CD4-positive, alpha-beta memory T cell (primary cell): ENCODE data around the gene TSC22D3. TPM values are rescaled to one million over a fixed set of nuclear protein-coding genes. Genes with fewer than 3 reads are reported as not detected.

Experiments
- CTCF ChIA-PET: fragments of 350-600 bp; sonication (Branson Sonifier 250); formaldehyde crosslinking; loops from one replicate; lab custom pipeline; 2021; ENCODE audit warnings: inconsistent platforms; ENCODE audit not compliant: partially characterized antibody; lab: Charles Lee
- POLR2A ChIA-PET: fragments of 350-600 bp; sonication (Branson Sonifier 250); formaldehyde crosslinking; loops from one replicate; lab custom pipeline; 2021; ENCODE audit not compliant: partially characterized antibody; lab: Charles Lee
- DNase-seq, 5 donors: peaks; one replicate each; pipeline versions ENCODE4 v3.0.0 to v3.0.0-alpha.2; 2020 to 2022; ENCODE audit warnings: mixed read lengths in 1 of 5
- H3K27ac ChIP-seq: one replicate; pipeline ENCODE4 v1.7.0; 2013; ENCODE audit warnings: low read depth, low read length
- H3K27me3 ChIP-seq: 2 replicates; pipeline ENCODE4 v1.7.0; 2013; ENCODE audit warnings: mild to moderate bottlenecking, low read length, moderate library complexity; ENCODE audit not compliant: insufficient read depth
- H3K36me3 ChIP-seq: 2 replicates; pipeline ENCODE4 v1.7.0; 2013; ENCODE audit warnings: mild to moderate bottlenecking, low read length, moderate library complexity; ENCODE audit not compliant: insufficient read depth
- H3K4me1 ChIP-seq: 2 replicates; pipeline ENCODE4 v1.7.0; 2013; ENCODE audit warnings: mild to moderate bottlenecking, low read length, moderate library complexity; ENCODE audit not compliant: insufficient read depth
- H3K4me3 ChIP-seq, 2 donors: one replicate each; pipeline ENCODE4 v1.7.0; 2013; ENCODE audit warnings: low read length in 2 of 2, mild to moderate bottlenecking in 1 of 2
- H3K9me3 ChIP-seq, 2 donors: one replicate each; pipeline ENCODE4 v1.7.0; 2013; ENCODE audit warnings: low read length in 2 of 2, control low read depth in 1 of 2; ENCODE audit not compliant: control insufficient read depth in 1 of 2
- H3K27ac Mint-ChIP-seq, 7 donors: one replicate each; pipeline ENCODE4 v1.8.0; 2020 to 2021; ENCODE audit warnings: mixed read lengths in 7 of 7, mild to moderate bottlenecking in 6 of 7, inconsistent platforms in 3 of 7, moderate library complexity in 3 of 7
- H3K27me3 Mint-ChIP-seq, 2 donors: one replicate each; pipeline ENCODE4 v1.8.0; 2020 to 2021; ENCODE audit warnings: mixed read lengths in 2 of 2
- H3K36me3 Mint-ChIP-seq, 2 donors: one replicate each; pipeline ENCODE4 v1.8.0; 2020 to 2021; ENCODE audit warnings: mixed read lengths in 2 of 2, inconsistent platforms in 1 of 2, mild to moderate bottlenecking in 1 of 2
- H3K4me1 Mint-ChIP-seq, 4 donors: one replicate each; pipeline ENCODE4 v1.8.0; 2020 to 2021; ENCODE audit warnings: mixed read lengths in 4 of 4, mild to moderate bottlenecking in 1 of 4
- H3K4me3 Mint-ChIP-seq, 8 donors: one replicate each; pipeline ENCODE4 v1.8.0; 2020 to 2021; ENCODE audit warnings: mixed read lengths in 8 of 8, mild to moderate bottlenecking in 7 of 8, moderate library complexity in 6 of 8, inconsistent platforms in 3 of 8
- H3K9me3 Mint-ChIP-seq, 8 donors: one replicate each; pipeline ENCODE4 v1.8.0; 2020 to 2021; ENCODE audit warnings: mixed read lengths in 8 of 8, mild to moderate bottlenecking in 5 of 8, inconsistent platforms in 3 of 8, moderate library complexity in 1 of 8
- intact Hi-C: fragments of 100-400 bp; cut with micrococcal nuclease; formaldehyde crosslinking; loops from one replicate; pipeline ENCODE4 v1.15.1; 2023
- polyA plus RNA-seq, 2 donors: library from polyadenylated mRNA; unstranded; fragments of 300-500 nt; fragmentation: Illumina TruSeq; gene quantifications; one replicate each; pipeline ENCODE4 v1.2.3, GENCODE V29; 2021
- total RNA-seq, 2 experiments: library from RNA; stranded (reverse); gene quantifications; one replicate each; pipeline ENCODE4 v1.2.3, GENCODE V29; 2021

Gene TSC22D3
- total and polyA plus RNA-seq, 4 experiments from 2014 or later: 195 to 1,424 (median 481) TPM

GRCh38 chrX:107742700-107743191 is 32.8 kb downstream of the TSC22D3 start:
- peaks cover 23 to 49% (median 33%) of the 10 kb centered on the region in 4 donors for H3K4me1 Mint-ChIP-seq
- H3K9me3 Mint-ChIP-seq: peaks cover 0 to 9% (median 0%) of the 10 kb centered on the region in 8 donors
- Histone ChIP-seq H3K27me3 (no peaks in the 10 kb centered on the region), H3K9me3 (no peaks in the 10 kb centered on the region), H3K36me3 (no peaks in the 10 kb centered on the region), H3K4me3 (peak overlapping the region in 1 of 2 donors; percentile 17), H3K4me1 (peaks cover 48% of the 10 kb centered on the region), H3K27ac (peak overlapping the region; percentile 52)
- DNase-seq: peak in 1 of 5 donors; percentile 36
- ChIA-PET CTCF (interaction anchor here (1.5 to 2.9 kb wide), 5 partner anchors 33 to 83 kb away, joined by 3 to 23 read pairs (median 9); partner anchors contain the start of genes NCBP2L and TSC22D3), POLR2A (interaction anchor here (0.6 to 7.5 kb wide), 18 partner anchors 9 to 114 kb away, joined by 3 to 210 read pairs (median 10); partner anchors contain the start of genes NCBP2L, PRPS1 and TSC22D3)
- peak overlapping the region; percentile 80 to 95 (median 85) for H3K4me3 Mint-ChIP-seq
- peaks cover 0 to 4% of the 10 kb centered on the region in 2 donors for H3K27me3 Mint-ChIP-seq
- intact Hi-C loops: loop anchor here (1.0 kb wide), 5 partner anchors 25 to 113 kb away; partner anchors contain the start of gene NCBP2L
- H3K36me3 Mint-ChIP-seq: peaks cover 0 to 7% of the 10 kb centered on the region in 2 donors
- H3K27ac Mint-ChIP-seq: peak overlapping the region; percentile 95 to 100 (median 98)

GRCh38 chrX:107741404-107741790 is 34.2 kb downstream of the TSC22D3 start:
- H3K9me3 ChIP-seq: no peaks in the 10 kb centered on the region
- Mint-ChIP-seq H3K4me3 (peak overlapping the region; percentile 64 to 95 (median 85)), H3K36me3 (peaks cover 0 to 7% of the 10 kb centered on the region in 2 donors), H3K4me1 (peaks cover 23 to 49% (median 33%) of the 10 kb centered on the region in 4 donors), H3K27ac (peak overlapping the region; percentile 95 to 100 (median 98)), H3K9me3 (peaks cover 0 to 9% (median 0%) of the 10 kb centered on the region in 8 donors), H3K27me3 (peaks cover 0 to 4% of the 10 kb centered on the region in 2 donors)
- intact Hi-C loops: no loop called here
- H3K27me3 ChIP-seq: no peaks in the 10 kb centered on the region
- CTCF ChIA-PET: interaction anchor here (0.6 to 2.9 kb wide), 10 partner anchors 22 to 110 kb away, joined by 3 to 23 read pairs (median 6); partner anchors contain the start of genes NCBP2L and TSC22D3
- peak overlapping the region; percentile 52 for H3K27ac ChIP-seq
- peaks cover 48% of the 10 kb centered on the region for H3K4me1 ChIP-seq
- POLR2A ChIA-PET: interaction anchor here (0.8 to 7.5 kb wide), 20 partner anchors 9 to 277 kb away, joined by 3 to 210 read pairs (median 6); partner anchors contain the start of genes MID2, NCBP2L, PRPS1 and TSC22D3
- H3K36me3 ChIP-seq: no peaks in the 10 kb centered on the region
- peak overlapping the region in 1 of 2 donors; percentile 41 for H3K4me3 ChIP-seq
- DNase-seq: peak in 1 of 5 donors; percentile 43

GRCh38 chrX:107739541-107739940 is 36.0 kb downstream of the TSC22D3 start:
- Histone ChIP-seq H3K36me3 (no peaks in the 10 kb centered on the region), H3K27ac (no peak overlapping the region), H3K27me3 (no peaks in the 10 kb centered on the region), H3K4me3 (no peak overlapping the region), H3K4me1 (peaks cover 48% of the 10 kb centered on the region), H3K9me3 (no peaks in the 10 kb centered on the region)
- CTCF ChIA-PET: interaction anchor here (0.7 to 2.9 kb wide), 4 partner anchors 20 to 79 kb away, joined by 3 to 20 read pairs (median 10); no protein-coding TSS in a partner anchor
- DNase-seq: no peak
- Mint-ChIP-seq H3K27ac (peak overlapping the region; percentile 72 to 100 (median 86)), H3K9me3 (peaks cover 0 to 9% (median 0%) of the 10 kb centered on the region in 8 donors), H3K4me1 (peaks cover 21 to 46% (median 32%) of the 10 kb centered on the region in 4 donors), H3K4me3 (peak overlapping the region in 3 of 8 donors; percentile 16 to 52 (median 29)), H3K27me3 (peaks cover 0 to 4% of the 10 kb centered on the region in 2 donors), H3K36me3 (peaks cover 0 to 7% of the 10 kb centered on the region in 2 donors)
- intact Hi-C loops: no loop called here
- POLR2A ChIA-PET: interaction anchor here (1.2 to 7.5 kb wide), 4 partner anchors 24 to 64 kb away, joined by 4 to 210 read pairs (median 94); partner anchors contain the start of genes NCBP2L and TSC22D3

GRCh38 chrX:107738768-107739167 is 36.8 kb downstream of the TSC22D3 start:
- Mint-ChIP-seq H3K27me3 (peaks cover 0 to 4% of the 10 kb centered on the region in 2 donors), H3K36me3 (peaks cover 0 to 7% of the 10 kb centered on the region in 2 donors), H3K9me3 (peaks cover 0 to 9% (median 0%) of the 10 kb centered on the region in 8 donors), H3K27ac (peak overlapping the region in 2 of 7 donors; percentile 74 to 95), H3K4me1 (peaks cover 21 to 44% (median 31%) of the 10 kb centered on the region in 4 donors), H3K4me3 (peak overlapping the region in 1 of 8 donors; percentile 35)
- no peaks in the 10 kb centered on the region for H3K9me3 ChIP-seq
- H3K27ac ChIP-seq: no peak overlapping the region
- no peak for DNase-seq
- no peak overlapping the region for H3K4me3 ChIP-seq
- peaks cover 46% of the 10 kb centered on the region for H3K4me1 ChIP-seq
- POLR2A ChIA-PET: interaction anchor here (1.2 to 7.5 kb wide), 3 partner anchors 24 to 63 kb away, joined by 4 to 210 read pairs (median 142); partner anchors contain the start of gene NCBP2L
- H3K27me3 ChIP-seq: no peaks in the 10 kb centered on the region
- CTCF ChIA-PET: interaction anchor here (0.9 to 3.3 kb wide), 5 partner anchors 18 to 79 kb away, joined by 3 to 19 read pairs (median 4); partner anchors contain the start of gene NCBP2L
- intact Hi-C loops: no loop called here
- H3K36me3 ChIP-seq: no peaks in the 10 kb centered on the region

GRCh38 chrX:107738272-107738671 is 37.3 kb downstream of the TSC22D3 start:
- no peak overlapping the region for H3K4me3 Mint-ChIP-seq
- peaks cover 41% of the 10 kb centered on the region for H3K4me1 ChIP-seq
- no peaks in the 10 kb centered on the region for H3K36me3 ChIP-seq
- no peaks in the 10 kb centered on the region for H3K9me3 ChIP-seq
- POLR2A ChIA-PET: interaction anchor here (1.2 to 7.5 kb wide), 3 partner anchors 23 to 63 kb away, joined by 4 to 210 read pairs (median 142); partner anchors contain the start of gene NCBP2L
- H3K27me3 ChIP-seq: no peaks in the 10 kb centered on the region
- no peak overlapping the region for H3K4me3 ChIP-seq
- peaks cover 0 to 7% of the 10 kb centered on the region in 2 donors for H3K36me3 Mint-ChIP-seq
- H3K9me3 Mint-ChIP-seq: peaks cover 0 to 9% (median 0%) of the 10 kb centered on the region in 8 donors
- CTCF ChIA-PET: interaction anchor here (0.9 to 3.3 kb wide), 5 partner anchors 18 to 79 kb away, joined by 3 to 19 read pairs (median 4); partner anchors contain the start of gene NCBP2L
- peaks cover 0 to 4% of the 10 kb centered on the region in 2 donors for H3K27me3 Mint-ChIP-seq
- no peak for DNase-seq
- peak overlapping the region in 2 of 7 donors; percentile 56 to 64 for H3K27ac Mint-ChIP-seq
- H3K27ac ChIP-seq: no peak overlapping the region
- peaks cover 21 to 44% (median 31%) of the 10 kb centered on the region in 4 donors for H3K4me1 Mint-ChIP-seq
- intact Hi-C loops: no loop called here

GRCh38 chrX:107736781-107737531 is 38.6 kb downstream of the TSC22D3 start:
- H3K4me3 Mint-ChIP-seq: no peak overlapping the region
- no peak for DNase-seq
- Histone ChIP-seq H3K9me3 (no peaks in the 10 kb centered on the region), H3K36me3 (no peaks in the 10 kb centered on the region), H3K4me3 (no peak overlapping the region), H3K4me1 (peaks cover 31% of the 10 kb centered on the region), H3K27ac (no peak overlapping the region), H3K27me3 (no peaks in the 10 kb centered on the region)
- peak overlapping the region in 1 of 7 donors; percentile 51 for H3K27ac Mint-ChIP-seq
- H3K9me3 Mint-ChIP-seq: peaks cover 0 to 1% (median 0%) of the 10 kb centered on the region in 8 donors
- peaks cover 0 to under 1% of the 10 kb centered on the region in 2 donors for H3K27me3 Mint-ChIP-seq
- intact Hi-C loops: no loop called here
- H3K36me3 Mint-ChIP-seq: peaks cover 2 to 5% of the 10 kb centered on the region in 2 donors
- ChIA-PET CTCF (interaction anchor here (3.2 to 3.3 kb wide), 2 partner anchors 17 to 64 kb away, joined by 10 to 19 read pairs; no protein-coding TSS in a partner anchor), POLR2A (interaction anchor here (5.8 kb wide), 1 partner anchor 61 kb away, joined by 142 read pairs; no protein-coding TSS in a partner anchor)
- H3K4me1 Mint-ChIP-seq: peaks cover 12 to 40% (median 23%) of the 10 kb centered on the region in 4 donors
